Right lobe of liver (tissue), 4 donors: ENCODE data around the gene NAA15.

Experiments used
- CTCF ChIP-seq, 4 donors: fragments of 200-600 bp in 3 of 4; fragments of 450-650 bp in 1 of 4; IDR thresholded peaks; one replicate each; pipeline versions ENCODE4 v1.5.1 to v1.8.0; 2016 to 2022; ENCODE audit warnings: antibody characterized with exemption in 4 of 4, mild to moderate bottlenecking in 2 of 4
- POLR2A ChIP-seq: fragments of 450-650 bp; IDR thresholded peaks from one replicate; pipeline ENCODE4 v1.6.1; 2017; ENCODE audit warnings: antibody characterized with exemption, mild to moderate bottlenecking
- donor health status: DM: no; HTN: no; CAD: no.
- donor health status: DM: no; HTN: no; CAD: no.
- donor health status: DM: no; HTN: yes; CAD: no.

- TF ChIP-seq CTCF (IDR thresholded peaks at IDR 0.05) (no peak), POLR2A (no peak)
Measured at GRCh38 chr4:139402436-139402835, 101.1 kb downstream of the NAA15 start.
